HG03064 (cell line): ENCODE data around the gene NTM.

ENCODE experiments used
- ATAC-seq: cut with Tn5 transposase; IDR thresholded peaks from one replicate; pipeline ENCODE4 v1.9.1; 2021; ENCODE audit warnings: low read depth; ENCODE audit not compliant: unreplicated experiment

Gene NTM

DNA sequence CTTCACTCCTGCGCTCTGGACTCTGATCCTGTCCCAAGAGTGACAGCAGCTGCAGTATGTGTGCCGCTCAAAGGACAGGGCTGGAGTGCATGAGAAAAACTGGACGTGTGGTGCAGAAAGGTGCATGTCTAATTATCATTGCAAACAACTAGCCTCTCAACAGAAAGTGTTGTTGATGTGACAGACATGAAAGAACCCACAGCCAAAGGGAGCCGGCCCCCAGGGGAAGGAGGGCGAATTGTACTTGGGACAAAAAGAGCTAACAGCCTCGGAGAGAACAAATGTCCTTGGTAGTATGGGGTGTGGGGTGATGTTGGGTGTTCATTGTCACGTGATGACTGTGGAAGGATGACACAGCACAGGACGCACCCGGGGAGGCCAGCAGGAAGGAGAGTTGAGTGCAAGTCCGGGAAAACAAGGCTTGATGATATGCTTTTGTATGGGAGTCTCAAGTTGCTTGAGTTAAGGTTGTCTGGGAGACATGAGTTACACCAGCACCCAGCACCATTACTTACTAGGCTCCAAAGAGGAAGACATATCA, 325.5 kb downstream of the NTM start:
- ATAC-seq = no peak

DNA sequence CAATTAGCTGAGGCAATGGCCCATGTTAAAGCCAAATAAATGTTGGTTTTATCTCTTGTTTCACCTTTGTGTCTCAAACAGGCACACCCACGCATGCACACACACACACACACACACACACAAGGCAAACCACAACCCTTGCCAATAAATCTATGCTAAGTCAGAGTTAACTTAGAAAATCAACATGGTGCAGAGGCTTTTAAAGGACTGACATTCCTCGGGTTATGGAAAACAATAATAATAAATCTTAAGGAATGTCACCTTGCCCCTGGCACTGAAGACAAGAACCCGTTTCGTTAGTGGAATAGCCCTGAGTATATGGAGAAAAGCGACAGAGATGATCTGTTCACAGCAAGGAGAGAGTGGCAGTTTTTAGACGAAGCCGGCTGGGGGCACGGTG, 326.3 kb downstream of the NTM start:
- no peak for ATAC-seq

DNA sequence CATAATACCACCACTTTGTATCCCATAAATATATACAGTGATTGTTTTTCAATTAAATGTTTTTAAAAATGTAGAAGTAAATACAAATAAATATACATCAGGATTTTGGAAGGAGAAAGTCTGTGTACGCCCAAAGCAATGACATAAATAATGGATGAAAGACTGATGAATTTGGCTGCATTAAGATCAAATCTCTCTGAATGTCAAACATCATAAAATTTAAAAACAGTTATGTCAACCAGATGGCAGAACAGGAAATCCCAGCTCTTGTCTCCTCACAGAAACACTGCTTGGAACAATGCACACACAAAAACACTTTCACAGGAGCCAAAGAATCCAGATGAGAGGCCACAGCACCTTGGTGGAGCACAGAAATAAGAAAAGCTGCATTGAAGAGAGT, 332.9 kb downstream of the NTM start:
- no peak for ATAC-seq

DNA sequence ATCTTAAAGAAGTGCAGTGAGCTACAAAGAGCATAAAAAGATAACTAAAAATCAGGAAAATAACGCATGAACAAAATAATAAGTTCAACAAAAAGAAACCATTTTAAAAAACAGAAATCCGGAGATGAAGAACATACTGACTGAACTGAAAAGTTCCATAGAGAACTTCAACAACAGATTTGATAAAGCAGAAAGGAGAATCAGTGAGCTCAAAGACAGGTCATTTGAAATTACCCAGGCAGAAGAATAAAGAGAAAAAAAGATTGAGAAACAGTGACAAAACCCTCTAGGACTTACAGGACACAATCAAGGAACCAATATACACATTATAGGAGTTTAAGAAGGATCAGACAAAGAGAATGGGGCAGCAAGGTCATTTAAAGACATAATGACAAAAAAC, 334.3 kb downstream of the NTM start:
- no peak for ATAC-seq

DNA sequence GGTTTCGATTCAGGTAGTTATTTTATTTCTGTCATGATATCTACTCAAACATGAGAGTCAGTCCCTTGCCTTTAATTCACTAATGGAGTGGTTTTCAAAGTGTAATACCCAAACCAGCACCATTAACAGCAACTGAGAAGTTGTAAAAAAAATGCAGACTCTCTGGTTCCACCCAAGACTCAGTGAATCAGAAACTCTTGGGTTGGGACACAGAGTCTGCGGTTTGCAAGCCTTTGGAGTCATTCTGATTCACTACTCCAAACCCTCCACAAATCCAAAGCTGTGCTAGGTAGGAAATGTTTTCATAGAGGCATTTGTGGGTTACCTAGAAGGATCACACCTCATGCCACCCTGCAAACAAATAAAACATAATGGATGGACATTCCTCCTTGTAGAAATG, 340.1 kb downstream of the NTM start:
- ATAC-seq = no peak

DNA sequence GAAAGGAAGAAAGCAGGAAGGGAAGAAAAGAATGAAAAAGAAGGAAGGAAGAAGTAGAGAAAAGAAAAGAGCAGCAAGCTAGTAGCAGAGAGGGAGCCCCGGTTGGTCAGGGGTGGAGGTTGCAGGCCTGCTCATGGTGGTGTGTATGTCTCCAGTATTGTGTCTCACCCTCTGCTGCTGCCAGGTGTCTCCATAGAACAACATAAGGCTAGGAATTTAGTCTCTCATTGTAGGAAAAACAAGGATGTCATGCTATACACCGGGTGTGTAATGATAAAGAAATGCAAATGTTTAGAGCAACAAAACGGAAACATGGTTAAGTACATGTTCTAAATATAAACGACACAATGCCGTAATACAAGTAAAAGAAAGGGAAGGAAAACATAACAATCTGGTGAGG, 342.5 kb downstream of the NTM start:
- ATAC-seq = no peak

DNA sequence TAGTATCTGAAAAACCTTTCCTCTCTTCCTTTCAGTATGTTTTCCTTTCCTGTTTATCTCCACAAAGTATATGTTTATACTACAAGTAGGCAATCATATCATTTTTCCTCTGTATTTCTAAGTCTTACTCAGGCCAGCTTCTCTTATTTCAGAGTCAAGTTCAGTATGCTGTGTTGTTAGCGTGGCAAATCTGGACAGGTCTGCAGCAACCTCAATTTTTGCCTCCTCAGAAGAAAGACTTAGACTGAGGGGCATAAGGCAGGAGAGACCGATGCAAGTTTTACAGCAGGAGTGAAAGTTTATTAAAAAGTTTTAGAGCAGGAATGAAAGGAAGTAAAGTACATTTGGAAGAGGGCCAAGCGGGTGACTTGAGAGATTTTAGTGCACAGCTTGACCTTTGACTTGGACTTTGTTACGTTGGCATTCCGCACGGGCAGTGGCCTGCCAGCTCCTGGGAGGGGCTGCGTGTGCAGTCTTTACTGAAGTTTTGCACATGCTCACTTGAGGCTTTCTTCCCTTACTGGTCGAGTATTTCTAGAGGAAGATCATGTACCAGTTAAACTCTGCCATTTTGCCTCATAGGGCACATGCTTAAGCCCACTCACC, 343.2 kb downstream of the NTM start:
- no peak for ATAC-seq

DNA sequence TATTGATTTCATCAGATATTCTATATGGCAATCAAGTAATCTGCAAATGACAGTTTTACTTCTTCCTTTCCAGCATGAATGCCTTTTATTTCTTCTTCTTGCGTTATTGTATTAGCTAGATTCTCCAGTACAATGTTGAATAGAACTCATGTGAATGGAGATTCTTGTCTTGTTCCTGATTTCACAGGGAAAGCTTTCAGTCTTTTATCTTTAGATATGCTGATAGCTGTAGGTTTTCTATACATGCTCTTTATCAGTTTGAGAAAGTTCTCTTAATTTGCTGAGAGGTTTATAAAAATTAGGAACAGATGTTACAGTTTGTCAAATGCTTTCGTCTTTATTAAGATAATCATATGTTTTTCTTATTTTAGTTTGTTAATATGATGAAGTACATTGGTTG, 347.2 kb downstream of the NTM start:
- ATAC-seq = no peak

DNA sequence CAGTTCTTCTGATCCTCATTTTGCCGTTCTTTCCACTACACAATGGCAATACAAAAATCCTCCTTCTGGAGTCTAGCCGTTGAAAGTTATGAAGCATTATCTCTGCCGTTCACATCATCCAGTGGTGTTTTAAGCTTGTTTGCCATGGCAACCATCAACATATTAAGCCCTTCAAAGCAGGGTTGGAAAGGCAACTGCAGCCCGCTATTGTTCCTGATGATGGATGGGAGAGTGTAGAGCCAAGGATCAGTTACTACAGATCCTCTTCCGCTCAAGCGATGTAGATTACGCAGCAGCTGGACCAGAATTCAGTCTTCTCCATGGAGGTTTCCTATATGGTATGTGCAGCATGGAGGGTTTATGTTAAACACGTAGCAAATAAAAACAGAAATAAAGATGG, 352.7 kb downstream of the NTM start:
- no peak for ATAC-seq

DNA sequence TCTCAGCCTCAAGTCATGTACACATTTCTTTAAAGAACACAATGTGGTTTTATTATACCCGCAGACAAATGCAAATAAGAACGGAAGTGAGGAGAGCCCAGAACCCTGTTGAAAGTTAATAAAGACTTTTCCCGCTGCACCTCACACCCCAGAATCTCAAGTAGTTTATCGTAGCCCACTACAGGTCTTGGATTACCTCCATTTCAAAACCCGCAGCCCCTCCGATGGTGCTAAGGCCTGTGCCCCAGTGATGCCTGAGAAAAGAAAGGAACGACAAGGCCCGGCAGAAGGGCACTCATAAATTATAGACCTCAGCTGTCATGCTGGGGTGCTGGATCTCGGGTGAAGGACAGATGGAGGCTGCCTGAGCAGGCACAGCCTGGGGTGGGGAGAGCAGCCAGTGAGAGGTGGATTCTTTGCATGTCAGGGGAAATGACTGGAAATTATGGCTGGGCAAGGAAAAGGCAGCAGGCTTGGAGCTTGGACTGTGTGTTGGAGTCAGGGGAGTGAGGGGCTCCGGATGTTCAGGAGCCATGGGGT, 354.1 kb downstream of the NTM start:
- ATAC-seq = no peak

DNA sequence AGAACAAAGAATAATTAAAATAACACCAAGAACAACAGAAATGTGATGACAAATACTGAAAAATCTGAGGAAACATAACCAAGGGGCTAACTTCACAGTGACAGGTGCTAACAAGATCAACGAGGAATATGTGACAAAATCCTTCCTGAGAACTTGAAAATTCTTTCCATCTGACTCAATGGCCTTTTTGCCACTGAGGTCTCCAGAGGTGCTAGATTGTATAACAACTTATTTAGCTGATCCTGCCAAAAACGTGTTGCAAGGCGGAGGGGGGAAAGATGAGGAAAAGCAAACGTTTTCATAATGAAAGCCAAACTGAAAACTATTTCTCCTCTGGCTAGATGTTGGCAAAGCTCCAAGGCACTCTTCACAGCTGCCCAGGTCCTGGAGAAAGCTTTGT, 364.5 kb downstream of the NTM start:
- ATAC-seq = no peak

DNA sequence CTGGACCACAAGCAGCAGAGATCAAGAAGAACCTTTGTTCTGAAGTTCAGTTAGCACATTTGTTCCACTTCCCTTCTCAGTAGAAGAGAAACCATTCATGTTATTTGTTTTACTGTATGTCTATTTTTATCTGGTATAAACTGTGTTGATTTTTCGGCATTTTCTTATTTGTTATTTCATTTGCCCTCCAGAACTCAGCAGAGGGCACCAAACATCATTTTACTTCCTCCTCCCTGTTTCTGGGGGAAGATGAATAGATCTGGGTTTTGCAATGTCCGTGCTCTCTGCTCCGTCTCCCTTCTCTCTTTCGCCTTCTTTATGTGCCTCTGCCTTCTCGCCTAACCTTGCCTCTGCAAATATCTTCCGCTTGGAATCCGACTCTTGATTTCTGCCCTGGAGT, 366.9 kb downstream of the NTM start:
- no peak for ATAC-seq

DNA sequence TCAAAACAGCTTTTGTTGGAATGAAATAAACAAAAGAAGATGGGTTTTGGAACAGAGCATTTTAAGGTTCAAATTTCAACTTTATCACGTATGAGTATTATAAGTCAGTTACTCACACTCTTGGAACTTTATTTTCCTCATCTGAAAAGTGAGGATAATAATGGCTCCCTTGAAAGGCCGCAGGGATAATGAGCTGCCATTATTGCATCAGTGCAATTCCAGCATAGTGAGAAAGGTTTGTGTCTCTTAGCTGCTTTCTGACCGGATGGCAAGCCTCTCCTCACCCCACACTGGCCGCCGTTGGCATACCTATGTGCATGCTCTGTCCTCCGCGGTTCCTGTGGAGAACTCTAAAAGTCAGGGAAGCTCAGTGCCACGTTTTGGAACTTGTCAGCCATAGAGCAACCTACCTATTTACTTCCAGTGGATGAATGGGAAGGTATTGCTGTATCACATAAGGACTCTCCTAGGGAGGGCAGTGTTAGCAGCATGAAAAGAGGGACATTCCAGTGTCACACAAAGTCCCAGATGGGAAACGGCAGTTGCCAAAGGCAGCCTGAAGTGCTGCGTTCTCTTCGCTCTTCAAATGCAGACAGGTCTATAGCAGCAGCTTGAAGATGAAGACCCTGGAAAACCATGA, 368.9 kb downstream of the NTM start:
- ATAC-seq = no peak

DNA sequence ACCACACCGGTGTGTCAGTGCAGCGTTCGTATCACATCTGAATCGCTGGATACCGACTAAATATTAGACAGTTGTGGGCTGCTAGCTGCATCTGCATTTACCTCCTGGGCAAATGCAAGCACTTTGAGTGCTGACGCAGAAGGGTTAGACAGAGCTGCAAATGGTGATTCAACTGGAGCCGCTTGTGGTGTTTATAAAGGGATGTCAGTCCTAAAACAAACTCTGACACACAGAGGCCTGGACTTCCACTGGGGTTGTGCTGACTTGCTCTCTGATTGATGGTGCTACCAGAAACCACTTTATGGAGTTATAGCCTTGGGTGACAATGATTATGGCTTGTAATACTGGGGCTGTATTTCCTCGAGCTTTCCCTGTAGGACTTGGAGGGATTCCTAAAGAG, 374.4 kb downstream of the NTM start:
- ATAC-seq = no peak

DNA sequence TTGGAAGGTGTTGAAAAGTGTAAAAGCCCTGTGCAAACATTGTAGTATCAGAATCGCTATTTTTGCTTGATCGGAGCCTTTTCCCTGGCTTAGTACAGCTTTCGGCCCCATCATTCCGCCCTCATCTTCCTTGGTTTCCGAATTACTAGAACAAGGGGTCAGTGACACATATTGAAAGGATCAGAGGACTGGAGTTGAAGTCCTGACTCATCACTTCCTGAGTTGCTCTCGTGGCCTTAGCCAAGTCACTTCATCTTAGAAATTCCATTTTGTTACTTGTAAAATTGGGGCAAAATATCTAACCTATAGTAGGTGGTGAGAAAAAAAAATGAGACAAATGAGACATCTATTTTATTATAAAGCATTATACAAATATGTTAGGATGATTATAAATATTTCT, 375.0 kb downstream of the NTM start:
- no peak for ATAC-seq

DNA sequence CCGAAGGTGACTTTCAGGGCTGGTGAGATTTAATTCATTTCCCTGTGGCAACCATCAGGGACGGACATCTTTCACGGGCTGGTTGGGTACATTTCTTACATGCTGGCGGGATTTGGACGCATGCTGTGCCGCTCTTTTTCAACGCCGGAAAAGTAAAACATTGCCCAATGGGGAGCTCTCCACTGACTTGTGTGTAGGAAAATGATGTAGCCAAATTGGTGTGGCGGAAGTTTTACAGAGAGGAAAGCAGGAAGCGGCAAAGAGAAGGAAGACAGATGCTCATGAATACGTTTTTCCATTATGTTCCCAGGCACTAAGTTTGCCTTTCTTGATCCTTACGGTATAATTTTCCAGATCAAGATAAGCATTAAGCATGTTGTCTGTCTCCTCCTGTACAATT, 375.8 kb downstream of the NTM start:
- no peak for ATAC-seq

DNA sequence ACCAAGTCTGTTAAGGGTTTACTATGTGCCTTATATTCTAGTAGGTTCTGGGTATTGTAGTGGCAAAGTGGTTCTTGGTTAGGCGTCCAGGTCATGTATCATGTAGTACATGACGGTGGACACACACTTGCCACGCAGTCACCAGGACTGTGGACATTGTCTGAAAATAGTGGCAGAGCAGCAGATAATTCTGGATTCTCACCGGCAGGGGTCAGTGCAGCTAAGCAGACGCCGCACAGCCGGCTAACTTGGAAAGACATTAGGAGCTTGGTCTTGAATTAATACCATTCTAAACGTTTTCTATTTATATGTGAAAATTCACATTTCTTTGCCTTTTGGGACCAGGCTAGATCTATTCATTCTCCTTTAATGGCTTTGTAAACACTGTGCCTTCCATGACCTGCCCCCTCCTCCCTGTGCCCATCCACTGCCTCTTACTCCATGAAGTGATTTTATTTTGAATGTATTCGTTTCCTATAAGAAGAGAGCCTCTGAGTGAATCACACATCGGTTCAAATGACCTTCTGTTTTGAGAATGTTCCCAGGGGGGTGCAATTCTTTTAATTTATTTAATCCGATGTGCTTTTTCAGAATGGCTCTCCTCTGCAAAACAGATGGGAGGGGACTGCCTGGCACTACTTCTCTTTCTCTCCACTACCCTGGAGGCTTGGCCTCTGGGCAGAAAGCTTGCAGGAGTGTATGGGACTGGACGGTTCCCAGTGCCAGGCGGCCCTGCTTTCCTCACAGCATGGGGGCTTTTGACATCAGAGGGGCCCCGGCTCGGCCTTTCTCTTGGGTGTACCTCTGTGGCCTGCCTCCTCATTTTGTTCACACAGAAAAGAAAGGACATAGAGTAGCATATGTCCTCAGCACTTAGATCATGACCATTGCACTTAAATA, 378.0 kb downstream of the NTM start:
- no peak for ATAC-seq

DNA sequence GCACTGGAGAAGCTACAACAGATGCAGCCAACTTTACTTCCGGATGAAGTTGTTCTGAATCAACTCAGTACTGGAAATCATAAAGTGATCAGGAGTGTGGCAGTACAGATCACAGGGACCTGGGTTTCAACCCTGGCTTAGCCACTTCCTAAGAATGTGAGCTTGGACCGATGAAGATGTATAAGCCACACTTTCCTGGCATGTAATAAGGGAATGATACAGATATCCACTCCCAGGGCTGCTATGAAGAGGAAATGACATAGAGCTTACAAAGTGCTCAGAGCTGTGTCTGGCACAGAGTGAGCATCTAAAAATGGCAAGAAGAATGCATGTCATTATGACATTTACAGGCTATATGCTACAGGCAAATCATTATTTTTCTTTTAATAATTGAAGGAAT, 378.7 kb downstream of the NTM start:
- no peak for ATAC-seq

DNA sequence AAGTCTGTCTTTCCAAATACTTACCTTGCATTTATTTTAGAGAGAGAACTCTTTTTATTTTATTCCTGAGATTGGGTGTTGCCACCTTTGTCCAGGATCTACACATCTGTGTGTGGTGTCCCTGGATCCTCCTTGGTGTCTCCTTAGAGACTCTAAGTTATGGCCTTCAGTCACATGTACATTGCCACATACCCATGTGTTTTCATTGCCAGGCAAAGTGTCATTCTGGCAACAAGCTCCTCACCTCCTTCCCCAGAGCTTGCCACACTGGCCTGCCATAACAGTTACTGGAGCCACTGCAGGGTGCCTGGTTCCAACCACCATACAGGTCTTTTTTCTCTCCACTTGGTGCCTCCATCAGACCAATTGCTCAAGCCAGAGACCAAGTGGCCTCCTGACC, 379.7 kb downstream of the NTM start:
- no peak for ATAC-seq

DNA sequence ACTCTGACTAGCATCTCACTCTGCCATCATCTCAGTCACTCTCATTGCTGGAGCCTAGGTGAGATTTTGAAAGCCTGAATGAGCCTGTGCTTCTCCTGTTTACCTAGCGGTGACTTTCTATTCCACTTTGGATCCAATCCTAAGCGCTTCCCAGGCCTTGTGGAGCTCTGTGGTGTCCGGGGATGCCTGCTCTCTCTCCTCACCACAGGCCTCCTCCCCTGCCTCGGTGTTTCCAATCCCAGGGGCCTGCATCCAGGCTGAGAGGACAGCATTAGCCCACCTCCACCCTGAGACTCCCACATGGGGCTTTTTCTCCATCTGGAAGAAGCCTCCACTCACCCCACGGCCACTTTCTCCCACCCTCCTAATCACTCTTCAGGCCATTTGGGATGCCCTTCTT, 380.3 kb downstream of the NTM start:
- no peak for ATAC-seq

DNA sequence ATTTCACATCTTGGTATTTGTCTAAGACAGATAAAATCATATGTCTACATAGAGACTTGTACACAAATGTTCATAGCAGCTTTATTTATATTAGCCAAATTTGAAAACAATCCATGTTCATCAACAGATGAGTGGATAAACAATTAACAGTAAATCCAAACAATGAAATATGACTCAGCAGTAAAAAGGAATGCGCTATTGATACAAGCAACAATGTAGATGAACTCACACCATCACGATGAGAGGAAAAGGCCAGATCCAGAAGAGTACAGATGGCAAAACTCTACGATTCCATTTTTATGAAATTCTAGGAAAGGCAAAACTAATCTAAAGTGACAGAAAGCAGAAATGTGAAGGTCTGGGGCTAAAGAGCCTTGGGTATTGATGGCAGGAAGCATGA, 384.3 kb downstream of the NTM start:
- ATAC-seq = no peak
